ENCODE results near the gene YTHDC1.

GRCh38 chr4:68358988-68359387 lies 9.1 kb upstream of the YTHDC1 start:
- no peak for TF ChIP-seq POLR2A (IDR thresholded peaks at IDR 0.05)
- TF ChIP-seq, protein P1, sequence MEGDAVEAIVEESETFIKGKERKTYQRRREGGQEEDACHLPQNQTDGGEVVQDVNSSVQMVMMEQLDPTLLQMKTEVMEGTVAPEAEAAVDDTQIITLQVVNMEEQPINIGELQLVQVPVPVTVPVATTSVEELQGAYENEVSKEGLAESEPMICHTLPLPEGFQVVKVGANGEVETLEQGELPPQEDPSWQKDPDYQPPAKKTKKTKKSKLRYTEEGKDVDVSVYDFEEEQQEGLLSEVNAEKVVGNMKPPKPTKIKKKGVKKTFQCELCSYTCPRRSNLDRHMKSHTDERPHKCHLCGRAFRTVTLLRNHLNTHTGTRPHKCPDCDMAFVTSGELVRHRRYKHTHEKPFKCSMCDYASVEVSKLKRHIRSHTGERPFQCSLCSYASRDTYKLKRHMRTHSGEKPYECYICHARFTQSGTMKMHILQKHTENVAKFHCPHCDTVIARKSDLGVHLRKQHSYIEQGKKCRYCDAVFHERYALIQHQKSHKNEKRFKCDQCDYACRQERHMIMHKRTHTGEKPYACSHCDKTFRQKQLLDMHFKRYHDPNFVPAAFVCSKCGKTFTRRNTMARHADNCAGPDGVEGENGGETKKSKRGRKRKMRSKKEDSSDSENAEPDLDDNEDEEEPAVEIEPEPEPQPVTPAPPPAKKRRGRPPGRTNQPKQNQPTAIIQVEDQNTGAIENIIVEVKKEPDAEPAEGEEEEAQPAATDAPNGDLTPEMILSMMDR (IDR thresholded peaks at IDR 0.05) = no peak
